WERI-Rb-1 (cell line): ENCODE data around the gene UNC93A.

ENCODE experiments used
- DNase-seq: peaks from one replicate; pipeline ENCODE4 v3.0.0-alpha.2; 2020
- H3K27ac ChIP-seq: fragments of 250-450 bp; sonication (Bioruptor Pico); 2 replicates; pipeline ENCODE4 v1.5.1; 2020; ENCODE audit warnings: mild to moderate bottlenecking, moderate library complexity
- H3K27me3 ChIP-seq: fragments of 250-450 bp; sonication (Bioruptor Pico); 2 replicates; pipeline ENCODE4 v1.5.1; 2021; ENCODE audit warnings: mild to moderate bottlenecking, low read depth, moderate library complexity; ENCODE audit not compliant: insufficient read depth, severe bottlenecking
- H3K36me3 ChIP-seq: fragments of 250-450 bp; sonication (Bioruptor Pico); 2 replicates; pipeline ENCODE4 v1.5.1; 2020; ENCODE audit warnings: mild to moderate bottlenecking, moderate library complexity
- H3K4me3 ChIP-seq: 2 replicates; pipeline ENCODE4 v1.5.1; 2011; ENCODE audit warnings: low read depth, mild to moderate bottlenecking, control low read depth, low read length
- H3K9me3 ChIP-seq: fragments of 250-450 bp; sonication (Bioruptor Pico); 2 replicates; pipeline ENCODE4 v1.5.1; 2021; ENCODE audit warnings: mild to moderate bottlenecking, moderate library complexity; ENCODE audit not compliant: severe bottlenecking
- CTCF ChIP-seq: IDR thresholded peaks from 2 replicates; pipeline ENCODE4 v1.5.1; 2011; ENCODE audit warnings: low read depth, mild to moderate bottlenecking, control low read depth, inconsistent platforms, low read length

UNC93A gene

GRCh38 chr6:167292301-167293087 is 1.4 kb downstream of the UNC93A start:
- no peak overlapping the region for H3K4me3 ChIP-seq
- no peaks in the 10 kb centered on the region for H3K9me3 ChIP-seq
- no peaks in the 10 kb centered on the region for H3K27me3 ChIP-seq
- H3K36me3 ChIP-seq, result no peaks in the 10 kb centered on the region
- H3K27ac ChIP-seq, result no peak overlapping the region
- no peak for DNase-seq
- TF ChIP-seq CTCF, result no peak

- H3K36me3 ChIP-seq, result no peaks in the 10 kb centered on the region
- no peak for DNase-seq
- H3K9me3 ChIP-seq, result peaks cover 5% of the 10 kb centered on the region
- TF ChIP-seq CTCF, result no peak
- no peaks in the 10 kb centered on the region for H3K27me3 ChIP-seq
- H3K4me3 ChIP-seq, result no peak overlapping the region
- H3K27ac ChIP-seq, result no peak overlapping the region
Observed at GRCh38 chr6:167293088-167293589, 2.0 kb downstream of the UNC93A start.

DNA sequence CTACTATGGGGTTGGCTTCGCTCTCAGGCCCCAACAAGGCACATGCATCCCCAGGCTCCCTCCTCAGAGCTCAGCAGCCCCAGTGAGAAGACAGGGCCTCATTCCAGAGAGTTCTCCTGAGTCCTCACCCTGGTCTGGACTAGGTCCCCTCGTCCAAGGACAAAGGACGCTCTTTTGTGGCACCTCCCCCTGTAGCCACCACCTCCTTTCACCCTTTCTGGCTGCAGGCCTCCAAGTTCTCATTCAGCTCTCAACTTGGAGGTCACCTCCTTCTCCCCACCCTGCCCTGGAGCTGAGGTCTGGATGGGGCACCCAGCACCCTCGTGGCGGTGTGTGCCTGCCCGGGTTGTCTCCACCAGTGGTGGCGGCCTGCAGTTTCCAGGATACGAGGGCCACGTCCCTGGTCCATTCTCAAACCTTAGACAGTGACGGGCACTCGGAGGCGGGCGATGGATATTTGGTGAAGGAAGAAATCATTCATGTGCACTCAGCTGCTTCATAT is 2.5 kb downstream of the UNC93A start:
- Histone ChIP-seq H3K4me3 (no peak overlapping the region), H3K9me3 (peaks cover 5% of the 10 kb centered on the region), H3K27ac (no peak overlapping the region), H3K36me3 (no peaks in the 10 kb centered on the region), H3K27me3 (no peaks in the 10 kb centered on the region)
- no peak for DNase-seq
- no peak for TF ChIP-seq CTCF

DNA sequence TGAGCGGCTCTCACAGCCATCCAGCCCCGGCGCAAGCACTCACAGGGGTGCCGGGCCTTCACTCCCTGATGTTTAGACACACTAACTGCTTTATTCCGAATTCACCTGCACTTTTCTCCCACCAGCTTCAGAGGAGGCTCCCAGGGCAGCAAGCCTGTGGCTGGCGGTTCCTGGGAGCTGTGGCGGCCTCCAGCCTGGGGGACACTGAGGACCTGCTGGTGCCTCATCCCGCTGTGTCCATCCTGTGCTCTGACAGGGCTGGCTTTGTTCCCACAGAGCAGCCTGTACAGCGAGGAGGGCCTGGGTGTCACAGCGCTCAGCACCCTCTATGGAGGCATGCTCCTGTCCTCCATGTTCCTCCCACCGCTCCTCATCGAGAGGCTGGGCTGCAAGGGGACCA is 3.1 kb downstream of the UNC93A start:
- Histone ChIP-seq H3K27me3 (no peaks in the 10 kb centered on the region), H3K4me3 (no peak overlapping the region), H3K27ac (no peak overlapping the region), H3K36me3 (no peaks in the 10 kb centered on the region), H3K9me3 (peaks cover 5% of the 10 kb centered on the region)
- TF ChIP-seq CTCF, result no peak
- DNase-seq, result no peak

DNA sequence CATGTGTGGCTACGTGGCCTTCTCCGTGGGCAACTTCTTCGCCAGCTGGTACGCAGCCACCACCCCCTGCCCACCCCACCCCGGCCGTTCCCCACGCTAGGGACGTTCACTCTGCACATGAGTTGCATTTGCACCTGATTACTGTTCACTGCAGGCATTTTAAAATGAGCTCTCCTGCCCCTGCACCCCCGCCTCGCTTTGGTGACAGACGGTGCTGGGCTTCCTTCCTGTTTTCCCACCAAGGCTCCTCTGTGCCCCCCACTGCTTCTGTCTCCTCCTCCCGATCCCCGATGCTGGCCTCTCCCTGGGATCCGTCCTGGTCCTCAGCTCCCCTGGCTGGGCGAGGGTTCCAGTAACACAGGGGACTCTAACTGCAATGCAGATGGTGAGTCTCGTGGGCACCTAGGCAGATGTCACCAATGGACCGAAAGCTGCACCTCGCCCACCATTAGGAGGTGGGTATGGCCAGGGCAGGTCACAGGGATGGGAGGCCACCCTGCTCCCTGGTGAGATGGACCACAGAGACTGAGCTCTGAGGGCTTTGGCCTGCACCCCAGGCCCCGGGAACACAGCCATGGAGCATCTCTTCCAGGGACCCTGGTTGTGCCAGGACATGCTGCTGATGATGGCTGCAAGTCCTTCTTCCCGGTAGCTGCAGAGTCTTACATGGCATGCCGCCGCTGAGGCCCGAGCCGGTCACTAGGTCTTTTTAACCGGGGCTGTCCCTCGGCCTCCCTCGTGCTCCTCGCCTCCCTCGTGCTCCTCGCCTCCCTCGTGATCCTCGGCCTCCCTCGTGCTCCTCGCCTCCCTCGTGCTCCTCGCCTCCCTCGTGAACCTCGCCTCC is 3.8 kb downstream of the UNC93A start:
- DNase-seq, result no peak
- no peaks in the 10 kb centered on the region for H3K27me3 ChIP-seq
- no peak overlapping the region for H3K4me3 ChIP-seq
- H3K36me3 ChIP-seq, result no peaks in the 10 kb centered on the region
- H3K9me3 ChIP-seq, result peaks cover 5% of the 10 kb centered on the region
- H3K27ac ChIP-seq, result no peak overlapping the region
- TF ChIP-seq CTCF, result no peak
